HG03060 (cell line): Measurements from ENCODE around the gene ACOT6.
"Not testable (repeated sequence)": the region's sequence is repeated elsewhere in the genome, so short reads cannot be mapped to it uniquely, and the experiment has no call there.

ENCODE experiments used
- ATAC-seq: cut with Tn5 transposase; IDR thresholded peaks from one replicate; pipeline ENCODE4 v1.9.1; 2021; ENCODE audit warnings: low read depth, moderate number of reproducible peaks; ENCODE audit not compliant: unreplicated experiment

The ACOT6 gene

DNA sequence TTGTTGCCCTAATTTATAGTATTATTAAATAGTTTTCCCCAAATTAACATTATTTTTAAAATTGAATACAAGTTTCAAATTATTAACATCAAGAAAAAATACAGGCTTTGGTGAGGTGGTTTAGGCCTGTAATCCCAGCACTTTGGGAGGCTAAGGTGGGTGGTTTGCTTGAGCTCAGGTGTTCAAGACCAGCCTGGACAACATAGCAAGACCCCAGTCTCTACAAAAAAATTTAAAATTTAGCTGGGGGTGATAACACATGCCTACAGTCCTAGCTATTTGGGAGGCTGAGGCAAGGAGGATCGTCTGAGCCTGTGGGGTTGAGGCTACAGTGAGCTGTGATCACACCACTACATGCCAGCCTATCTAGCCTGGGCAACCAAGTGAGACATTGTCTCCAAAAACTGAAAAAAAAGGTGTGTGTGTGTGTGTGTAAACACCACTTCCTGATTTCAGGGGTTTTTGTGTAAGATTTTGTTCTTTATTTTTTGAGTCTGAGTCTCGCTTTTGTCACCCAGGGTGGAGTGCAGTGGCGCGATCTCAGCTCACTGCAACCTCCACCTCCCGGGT is 28.6 kb downstream of the ACOT6 start:
- no peak for ATAC-seq

GRCh38 chr14:73644531-73645247 is 32.4 kb downstream of the ACOT6 start, which contains the start of gene DNAL1:
TSS of gene DNAL1 (plus strand) at chr14:73644986. CDS start at chr14:73645040, 54 bp downstream.
- ATAC-seq: peak; percentile 77

DNA sequence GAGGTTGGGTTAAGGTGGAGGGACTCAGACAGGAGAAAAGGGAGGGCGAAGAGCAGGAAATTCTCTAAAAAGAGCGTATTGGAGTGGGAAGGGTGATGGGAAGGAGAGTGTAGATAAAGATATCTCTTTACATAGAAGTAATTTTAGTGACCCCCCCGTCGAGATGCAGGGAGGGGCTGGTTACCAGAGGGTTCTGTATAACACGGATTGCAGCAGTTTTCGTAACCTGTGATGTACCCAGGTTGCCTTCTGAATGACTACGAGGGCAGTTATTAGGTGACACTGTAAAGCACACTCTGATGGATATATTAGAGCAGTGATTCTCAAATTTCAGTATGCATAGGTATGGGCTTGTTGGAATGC is 32.9 kb downstream of the ACOT6 start:
- ATAC-seq: no peak

GRCh38 chr14:73651005-73651404 is 38.7 kb downstream of the ACOT6 start:
- no peak for ATAC-seq

DNA sequence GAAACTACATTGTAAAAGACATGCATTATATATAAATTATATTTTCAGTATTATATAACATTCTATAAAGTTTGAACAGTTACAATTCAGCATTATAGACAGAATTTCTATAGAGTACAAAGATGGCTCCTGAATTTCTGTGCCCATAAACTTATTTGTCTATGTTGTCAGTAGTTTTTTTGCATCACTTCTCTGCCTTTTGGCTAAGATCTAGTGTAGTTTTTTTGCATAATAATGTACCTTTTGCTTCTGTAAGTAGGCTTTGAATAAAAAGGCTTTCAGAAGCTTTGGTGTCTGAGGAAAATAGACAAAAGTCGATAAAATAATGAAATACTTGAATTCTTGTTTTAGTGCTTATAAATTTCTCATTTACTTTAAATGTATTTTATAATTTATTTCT is 43.5 kb downstream of the ACOT6 start:
- ATAC-seq: no peak

DNA sequence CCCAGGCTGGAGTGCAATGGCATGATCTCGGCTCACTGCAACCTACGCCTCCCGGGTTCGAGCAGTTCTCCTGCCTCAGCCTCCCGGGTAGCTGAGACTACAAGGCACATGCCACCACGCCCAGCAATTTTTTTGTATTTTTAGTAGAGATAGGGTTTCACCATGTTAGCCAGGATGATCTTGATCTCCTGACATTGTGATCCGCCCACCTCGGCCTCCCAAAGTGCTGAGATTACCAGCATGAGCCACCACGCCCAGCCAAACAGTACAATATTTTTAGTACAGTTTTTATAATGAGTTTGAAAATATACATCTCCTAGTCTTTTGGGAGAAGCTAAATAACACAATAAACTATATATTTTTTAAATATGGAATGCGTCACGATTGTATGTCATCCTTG is 46.9 kb downstream of the ACOT6 start:
- not testable (repeated sequence) for ATAC-seq

GRCh38 chr14:73660511-73660910 is 48.2 kb downstream of the ACOT6 start:
- ATAC-seq: no peak

GRCh38 chr14:73661872-73662271 is 49.6 kb downstream of the ACOT6 start:
- ATAC-seq: no peak

GRCh38 chr14:73662487-73662943 is 50.2 kb downstream of the ACOT6 start:
- ATAC-seq: no peak

- ATAC-seq: no peak
Observed at GRCh38 chr14:73663548-73664212, 51.4 kb downstream of the ACOT6 start.

GRCh38 chr14:73665130-73665529 is 52.8 kb downstream of the ACOT6 start:
- ATAC-seq: no peak

DNA sequence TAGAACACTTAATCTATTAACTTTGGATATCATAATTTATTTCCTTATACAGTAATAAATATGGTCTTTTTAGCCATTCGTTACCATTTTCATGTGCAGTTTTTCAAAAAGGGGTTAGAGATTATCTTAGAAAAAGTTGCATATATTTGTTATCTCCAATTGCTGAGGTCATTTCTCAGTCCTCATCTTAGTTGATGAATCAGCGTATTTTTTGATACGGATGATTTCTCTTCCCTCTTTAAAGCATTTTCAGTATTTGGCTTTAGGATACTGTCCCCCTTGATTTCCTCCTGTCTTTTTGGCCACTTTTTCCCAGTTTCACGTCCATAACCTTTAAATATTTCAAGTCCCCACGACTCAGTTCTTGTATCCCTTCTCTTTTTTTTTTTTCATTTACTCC is 54.3 kb downstream of the ACOT6 start:
- ATAC-seq: no peak

DNA sequence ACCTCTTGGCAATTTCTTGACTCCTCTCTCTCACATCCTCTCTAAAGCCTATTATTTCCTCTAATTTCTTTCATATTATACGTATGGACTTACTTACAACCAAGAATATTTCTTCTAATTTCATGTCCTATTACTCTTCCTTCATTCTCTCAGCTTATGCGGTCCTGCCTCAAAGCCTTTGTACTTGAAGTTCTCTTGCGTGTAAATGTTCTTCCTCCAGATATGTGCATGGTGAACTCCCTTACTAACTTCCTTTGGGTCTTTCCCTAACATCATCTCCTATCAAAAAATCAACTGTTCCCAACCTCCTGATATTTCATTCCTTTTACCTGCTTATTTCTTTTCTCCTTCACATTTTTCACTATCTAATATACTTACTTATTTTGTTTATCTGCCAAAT is 55.5 kb downstream of the ACOT6 start:
- no peak for ATAC-seq
